HCT116 (cell line): ENCODE results near the gene ATAD3C.

ENCODE experiments used
- CEBPB ChIP-seq: IDR thresholded peaks from 2 replicates; pipeline ENCODE4 v1.6.1; 2012; ENCODE audit warnings: low read depth
- CTCF ChIP-seq, 3 experiments: fragments of 200-600 bp in 1 of 3; sonication (generic) in 1 of 3; IDR thresholded peaks in 2 of 3; conservative IDR thresholded peaks in 1 of 3; 2 replicates each; pipeline ENCODE4 v1.5.1; 2012 to 2017; ENCODE audit warnings: low read depth in 2 of 3, low read length in 2 of 3, antibody characterized with exemption in 1 of 3, borderline replicate concordance in 1 of 3, control low read depth in 1 of 3, mild to moderate bottlenecking in 1 of 3, mixed read lengths in 1 of 3, mixed run types in 1 of 3, moderate library complexity in 1 of 3; ENCODE audit not compliant: insufficient read depth in 1 of 3
- EZH2 ChIP-seq: fragments of 200-600 bp; sonication (generic); IDR thresholded peaks from 2 replicates; pipeline ENCODE4 v1.6.1; 2017; ENCODE audit warnings: antibody characterized with exemption, mixed run types
- EZH2phosphoT487 ChIP-seq: fragments of 200-600 bp; IDR thresholded peaks from 2 replicates; pipeline ENCODE4 v1.6.1; 2018; ENCODE audit warnings: antibody characterized with exemption, borderline replicate concordance
- JUND ChIP-seq: IDR thresholded peaks from 2 replicates; pipeline ENCODE4 v1.6.1; 2012
- POLR2A ChIP-seq: IDR thresholded peaks from 2 replicates; pipeline ENCODE4 v1.7.0; 2011; ENCODE audit warnings: borderline replicate concordance; ENCODE audit not compliant: insufficient read depth, insufficient read length; ENCODE audit errors: extremely low read depth
- POLR2AphosphoS5 ChIP-seq: IDR thresholded peaks from 2 replicates; pipeline ENCODE4 v1.6.1; 2011; ENCODE audit warnings: mild to moderate bottlenecking, low read depth, low read length, moderate library complexity
- SP1 ChIP-seq: IDR thresholded peaks from 2 replicates; pipeline ENCODE4 v1.6.1; 2012; ENCODE audit warnings: low read depth
- SRF ChIP-seq: IDR thresholded peaks from 2 replicates; pipeline ENCODE4 v1.6.1; 2012; ENCODE audit warnings: low read depth
- TCF7L2 ChIP-seq: IDR thresholded peaks from 2 replicates; pipeline ENCODE4 v1.7.0; 2011; ENCODE audit warnings: borderline replicate concordance, inconsistent platforms; ENCODE audit not compliant: insufficient read depth, insufficient read length; ENCODE audit errors: extremely low read depth
- ZBTB33 ChIP-seq: IDR thresholded peaks from 2 replicates; pipeline ENCODE4 v1.6.1; 2011; ENCODE audit warnings: mild to moderate bottlenecking, low read length, moderate library complexity; ENCODE audit not compliant: insufficient replicate concordance; ENCODE audit errors: extremely low read depth
- TF ChIP-seq, protein P1 (sequence below): IDR thresholded peaks from 2 replicates; pipeline ENCODE4 v1.6.1; 2012

DNA sequence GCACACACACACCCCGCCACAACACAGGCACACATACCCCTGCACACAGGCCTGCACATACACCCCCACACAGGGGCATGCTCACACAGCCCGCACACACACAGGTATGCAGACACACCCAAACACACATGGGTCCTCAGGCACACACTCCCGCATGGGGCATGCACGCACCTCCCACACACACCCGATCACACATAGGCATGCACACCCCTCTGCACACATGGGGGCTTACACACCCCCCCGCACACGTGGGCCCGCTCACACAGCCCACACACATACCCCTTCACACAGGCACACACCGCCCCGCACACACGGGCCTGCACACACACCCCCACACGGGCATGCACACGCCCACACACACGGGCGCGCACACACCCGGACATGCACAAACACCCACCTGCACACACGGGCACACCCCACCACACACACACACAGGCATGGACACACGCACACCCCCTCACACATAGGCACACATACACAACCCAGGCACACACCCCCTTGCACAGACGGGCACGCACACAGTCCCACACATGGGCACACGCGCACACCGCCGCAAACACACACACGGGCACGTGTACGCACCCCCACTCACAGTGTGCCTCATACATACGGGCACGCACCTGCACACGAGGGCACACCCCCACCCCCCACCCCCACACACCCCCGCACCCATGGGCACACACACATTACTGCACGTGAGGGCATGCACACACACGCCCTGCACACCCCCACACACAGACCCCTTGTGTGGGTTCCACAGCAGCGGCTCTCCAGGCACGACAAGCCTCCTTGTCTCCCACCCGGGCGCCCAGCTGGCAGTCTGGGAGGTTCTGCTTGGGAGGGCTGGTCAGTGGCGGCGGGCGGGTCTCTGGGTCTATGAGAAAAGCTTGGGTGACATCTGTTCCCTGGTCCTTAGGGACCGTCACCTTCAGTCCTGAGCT lies 30.3 kb downstream of the ATAD3C start:
- TF ChIP-seq CTCF (IDR thresholded peaks at IDR 0.05 in 2 of 3, conservative IDR thresholded peaks at IDR 0.05 in 1 of 3; ENCODE audit: borderline replicate concordance in 1 of 3, insufficient read depth in 1 of 3, low read depth in 2 of 3, low read length in 2 of 3) (no peak), ZBTB33 (no peak), TCF7L2 (no peak), SP1 (no peak), POLR2A (no peak), JUND (no peak), CEBPB (no peak), EZH2 (no peak), POLR2AphosphoS5 (no peak), SRF (no peak), EZH2phosphoT487 (no peak)
- TF ChIP-seq, protein P1, sequence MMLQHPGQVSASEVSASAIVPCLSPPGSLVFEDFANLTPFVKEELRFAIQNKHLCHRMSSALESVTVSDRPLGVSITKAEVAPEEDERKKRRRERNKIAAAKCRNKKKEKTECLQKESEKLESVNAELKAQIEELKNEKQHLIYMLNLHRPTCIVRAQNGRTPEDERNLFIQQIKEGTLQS: no peak
